ENCODE data around the gene GAGE13. TPM values are rescaled to one million over a fixed set of nuclear protein-coding genes. Genes with fewer than 3 reads are reported as not detected.
"Not testable (repeated sequence)": the region's sequence is repeated elsewhere in the genome, so short reads cannot be mapped to it uniquely, and the experiment has no call there.

The GAGE13 gene, protein sequence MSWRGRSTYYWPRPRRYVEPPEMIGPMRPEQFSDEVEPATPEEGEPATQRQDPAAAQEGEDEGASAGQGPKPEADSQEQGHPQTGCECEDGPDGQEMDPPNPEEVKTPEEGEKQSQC
- not detected for polyA plus RNA-seq (2013, experiment 1 of 2; ENCODE audit: insufficient read length)
- polyA plus RNA-seq (2013, experiment 2 of 2; ENCODE audit: insufficient read length): not detected

DNA sequence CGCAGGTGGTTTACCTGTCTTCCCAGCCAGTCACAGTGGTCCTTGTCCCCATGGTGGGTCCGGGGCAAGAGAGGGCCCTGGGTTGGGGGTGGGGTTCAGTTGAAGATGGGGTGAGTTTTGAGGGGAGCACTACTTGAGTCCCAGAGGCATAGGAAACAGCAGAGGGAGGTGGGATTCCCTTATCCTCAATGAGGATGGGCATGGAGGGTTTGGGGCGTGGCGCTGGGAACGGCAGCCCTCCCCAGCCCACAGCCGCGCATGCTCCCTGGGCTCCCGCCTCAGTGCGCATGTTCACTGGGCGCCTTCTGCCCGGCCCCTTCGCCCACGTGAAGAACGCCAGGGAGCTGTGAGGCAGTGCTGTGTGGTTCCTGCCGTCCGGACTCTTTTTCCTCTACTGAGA, at the start of gene GAGE13:
Gene GAGE13, plus strand, starts transcription at position 301 of the 400 bp plus-strand sequence. CDS start 1,156 bp downstream, outside the sequence.
- not testable (repeated sequence) for DNase-seq

DNA sequence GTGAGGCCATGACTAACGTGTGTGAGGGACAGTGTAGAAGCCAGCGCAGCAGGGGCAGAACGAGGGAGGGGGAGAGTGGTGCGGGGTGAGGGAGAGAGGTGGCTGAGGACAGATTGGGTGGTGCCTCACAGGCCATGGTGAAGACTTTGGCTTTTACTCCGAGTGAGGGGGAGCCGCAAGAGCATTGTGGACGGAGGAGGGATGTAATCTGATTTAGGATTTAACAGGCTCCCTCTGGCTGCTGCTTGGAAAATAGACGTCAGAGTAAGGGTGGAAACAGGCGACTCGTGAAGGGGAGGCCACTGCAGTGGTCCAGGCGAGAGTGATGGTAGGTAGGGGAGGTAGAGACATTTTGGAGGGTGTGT, 48.8 kb upstream of the GAGE13 start:
- DNase-seq: peak; percentile 15

DNA sequence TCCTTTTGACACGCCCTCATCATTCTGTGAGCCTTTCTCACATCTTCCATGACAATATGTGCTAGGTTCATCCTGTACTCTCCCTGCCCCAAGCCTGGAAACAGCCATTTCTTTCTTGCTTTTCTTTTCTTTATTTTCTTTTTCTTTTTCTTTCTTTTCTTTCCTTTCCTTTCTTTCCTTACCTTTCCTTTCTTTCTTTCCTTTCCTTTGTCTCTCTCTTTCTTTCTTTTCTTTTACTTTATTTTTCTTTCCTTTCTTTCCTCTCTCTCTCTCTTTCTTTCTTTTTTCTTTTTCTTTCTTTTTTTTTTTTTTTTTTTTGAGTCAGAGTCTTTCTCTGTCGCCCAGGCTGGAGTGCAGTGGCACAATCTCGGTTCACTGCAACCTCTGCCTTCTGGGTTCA, 47.2 kb upstream of the GAGE13 start:
- no peak for DNase-seq

DNA sequence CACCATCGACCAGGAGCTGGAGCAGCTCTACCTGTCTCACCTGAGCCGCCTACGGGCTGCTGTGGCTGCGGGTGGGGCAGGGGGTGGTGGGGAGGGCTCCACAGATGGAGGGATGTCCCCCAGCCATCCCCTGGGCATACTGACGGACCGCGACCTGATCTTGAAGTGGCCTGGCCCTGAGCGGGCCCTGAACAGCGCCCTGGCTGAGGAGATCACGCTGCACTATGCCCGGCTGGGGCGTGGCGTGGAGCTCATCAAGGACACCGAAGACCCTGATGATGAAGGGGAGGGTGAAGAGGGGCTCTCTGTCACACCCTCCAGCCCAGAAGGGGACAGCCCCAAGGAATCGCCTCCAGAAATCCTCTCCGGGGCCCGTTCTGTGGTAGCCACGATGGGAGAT, 45.2 kb upstream of the GAGE13 start:
- no peak for DNase-seq

DNA sequence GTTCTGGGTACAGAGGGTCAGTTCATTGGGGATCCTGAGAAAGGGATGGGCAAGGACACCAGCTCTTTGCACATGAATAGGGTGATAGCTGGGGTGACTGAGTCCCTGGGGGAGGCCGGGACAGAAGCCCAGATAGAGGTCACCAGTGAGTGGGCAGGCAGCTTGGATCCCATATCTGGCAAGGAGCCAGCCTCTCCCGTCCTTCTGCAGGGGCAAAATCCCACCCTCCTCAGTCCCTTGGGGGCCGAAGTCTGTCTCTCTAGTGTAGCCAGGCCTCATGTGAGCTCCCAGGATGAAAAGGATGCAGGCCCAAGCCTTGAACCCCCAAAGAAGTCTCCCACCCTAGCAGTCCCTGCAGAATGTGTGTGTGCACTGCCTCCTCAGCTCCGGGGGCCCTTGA, 44.8 kb upstream of the GAGE13 start:
- DNase-seq: no peak

DNA sequence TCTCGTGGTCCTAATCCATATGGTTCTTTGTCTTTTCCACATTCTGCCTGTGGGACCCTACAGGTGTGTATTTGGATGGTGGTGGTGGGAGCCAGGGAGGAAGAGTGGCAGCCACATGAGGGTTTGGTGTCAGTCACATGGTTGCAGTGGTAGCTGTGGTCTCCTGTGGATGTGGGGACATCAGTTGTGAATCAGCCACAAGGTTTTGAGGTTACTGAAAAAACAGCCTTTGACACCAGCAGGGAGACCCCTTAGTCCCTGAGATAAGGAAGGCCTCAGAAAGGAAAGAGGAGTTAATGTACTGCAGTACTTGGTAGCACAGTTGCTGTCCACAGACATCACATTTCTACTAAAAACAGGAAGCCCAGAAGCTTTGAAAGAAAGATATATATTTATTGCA, 43.7 kb upstream of the GAGE13 start:
- no peak for DNase-seq

DNA sequence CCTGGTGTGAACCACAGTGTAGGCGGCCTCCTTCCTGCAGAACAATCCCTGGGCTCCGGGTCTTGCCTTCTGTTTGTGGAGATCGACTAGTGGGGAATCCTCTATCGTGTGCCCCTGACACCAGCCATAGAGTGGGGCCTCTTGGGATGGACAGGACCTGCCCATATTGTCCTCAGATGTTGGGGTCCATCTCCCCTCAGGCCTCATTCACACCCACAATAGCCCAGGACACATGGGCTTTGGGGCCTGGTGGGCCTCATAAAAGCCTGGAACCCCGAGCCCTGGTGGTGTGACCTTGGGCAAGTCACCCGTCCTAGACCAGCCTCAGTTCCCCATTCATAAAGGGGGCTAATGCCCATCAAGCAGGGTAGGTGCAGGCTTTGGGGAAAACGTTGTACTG, 41.2 kb upstream of the GAGE13 start:
- DNase-seq: no peak

DNA sequence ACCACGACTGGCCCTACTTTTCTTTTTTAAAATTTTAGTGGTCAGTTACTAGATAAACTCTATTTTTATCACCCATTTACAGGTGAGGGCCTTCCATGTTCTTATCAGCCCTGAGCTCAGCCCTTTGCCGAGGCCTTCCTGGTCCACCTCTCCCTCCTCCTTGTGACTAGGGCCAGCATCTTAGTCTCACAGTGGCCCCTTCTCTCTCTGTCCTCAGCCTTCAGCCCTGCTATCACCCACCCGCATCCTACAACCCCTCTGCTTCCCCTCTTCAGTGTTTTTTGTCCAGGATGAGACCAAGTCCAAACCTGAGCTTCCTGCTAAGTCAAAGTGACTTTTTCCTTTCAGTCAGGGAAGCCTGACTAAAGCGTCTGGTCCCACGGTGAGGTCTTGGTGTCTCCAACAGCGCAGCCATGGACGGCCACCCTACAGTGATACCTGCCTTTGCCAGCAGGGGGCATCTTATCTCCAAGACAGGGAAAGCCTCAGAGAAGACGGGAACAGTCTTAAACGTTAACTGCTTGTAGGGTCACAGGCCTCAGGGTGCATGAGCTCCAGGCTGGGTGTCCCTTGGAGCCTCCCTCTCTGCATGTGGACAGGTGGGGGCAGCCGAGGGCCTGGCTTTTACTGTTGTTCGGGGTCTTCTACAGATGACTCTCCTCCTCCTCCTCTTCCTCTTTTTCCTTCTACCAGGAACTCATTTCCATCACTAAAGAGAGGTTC, 39.6 kb upstream of the GAGE13 start:
- peak; percentile 42 for DNase-seq

DNA sequence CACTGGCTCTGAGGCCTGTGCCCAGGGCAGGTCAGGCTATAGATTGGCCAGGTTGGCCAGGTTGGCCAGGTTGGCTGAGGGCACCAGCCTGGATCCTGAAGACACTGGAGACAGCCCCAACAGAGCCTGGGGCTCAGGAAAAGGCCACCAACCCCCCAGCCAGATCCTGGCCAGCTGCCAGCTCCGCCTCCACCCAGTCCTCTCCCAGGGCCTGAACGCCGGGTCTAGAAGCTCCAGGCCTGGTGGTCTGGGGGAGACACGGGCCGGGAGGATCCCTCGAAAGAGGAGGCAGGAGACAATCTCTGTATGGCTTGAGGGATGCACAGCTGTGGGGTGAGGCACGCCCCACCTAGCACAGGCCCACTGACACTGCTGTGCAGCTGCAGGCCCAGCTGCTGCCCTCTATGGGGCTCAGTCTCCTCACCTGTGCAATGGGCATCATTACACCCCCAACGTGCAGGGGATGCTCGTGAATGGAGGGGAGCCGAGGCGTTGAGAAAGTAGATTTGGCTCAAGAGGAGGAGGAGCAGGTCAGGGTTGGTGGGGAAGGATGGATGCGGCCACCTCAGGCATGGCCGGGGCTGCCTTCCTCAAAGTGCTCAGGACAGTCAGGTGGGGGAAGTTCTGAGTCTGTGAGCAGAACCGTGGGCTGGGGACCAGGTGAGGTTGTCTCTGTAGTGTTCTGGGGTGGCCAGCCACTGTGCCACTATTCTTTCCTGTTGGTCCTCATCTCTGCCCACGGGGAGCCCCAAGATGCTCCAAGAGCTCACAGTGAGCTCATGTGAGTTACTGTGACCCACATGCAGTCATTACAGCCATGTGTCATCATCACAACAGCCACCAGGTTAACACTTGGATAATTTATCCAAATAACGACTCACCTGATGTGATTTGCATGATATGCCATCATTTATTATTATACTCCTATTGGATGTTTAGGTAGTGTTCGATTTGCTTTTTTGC, 38.7 kb upstream of the GAGE13 start:
- DNase-seq: no peak

DNA sequence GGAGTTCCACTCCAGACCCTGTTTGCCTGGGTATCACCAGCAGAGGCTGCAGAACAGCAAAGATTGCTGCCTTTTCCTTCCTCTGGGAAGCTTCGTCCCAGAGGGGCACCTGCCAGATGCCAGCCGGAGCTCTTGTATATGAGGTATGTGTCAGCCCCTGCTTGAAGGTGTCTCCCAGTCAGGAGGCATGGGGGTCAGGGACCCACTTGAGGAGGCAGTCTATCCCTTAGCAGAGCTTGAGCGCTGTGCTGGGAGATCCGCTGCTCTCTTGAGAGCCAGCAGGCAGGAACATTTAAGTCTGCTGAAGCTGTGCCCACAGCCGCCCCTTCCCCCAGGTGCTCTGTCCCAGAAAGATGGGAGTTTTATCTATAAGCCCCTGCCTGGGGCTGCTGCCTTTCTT, 32.1 kb upstream of the GAGE13 start:
- not testable (repeated sequence) for DNase-seq

DNA sequence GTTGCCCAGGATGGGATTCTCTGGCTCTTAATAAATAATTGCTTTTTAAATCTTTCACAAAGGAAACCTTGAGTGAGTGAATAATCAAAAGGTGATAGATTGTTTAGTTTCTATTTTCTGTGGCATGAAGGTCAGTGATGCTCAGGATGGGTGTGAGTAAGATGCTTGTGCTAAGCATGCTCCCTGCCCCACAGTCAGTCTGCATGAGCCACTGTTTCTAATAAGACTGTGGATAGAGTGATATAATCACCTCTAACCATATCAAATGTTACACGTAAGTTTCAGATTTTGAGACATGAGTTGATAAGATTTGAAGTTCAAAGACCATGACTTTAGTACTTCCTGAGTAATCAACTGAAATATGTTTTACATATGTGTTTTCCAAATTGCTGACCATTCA, 30.7 kb upstream of the GAGE13 start:
- no peak for DNase-seq

DNA sequence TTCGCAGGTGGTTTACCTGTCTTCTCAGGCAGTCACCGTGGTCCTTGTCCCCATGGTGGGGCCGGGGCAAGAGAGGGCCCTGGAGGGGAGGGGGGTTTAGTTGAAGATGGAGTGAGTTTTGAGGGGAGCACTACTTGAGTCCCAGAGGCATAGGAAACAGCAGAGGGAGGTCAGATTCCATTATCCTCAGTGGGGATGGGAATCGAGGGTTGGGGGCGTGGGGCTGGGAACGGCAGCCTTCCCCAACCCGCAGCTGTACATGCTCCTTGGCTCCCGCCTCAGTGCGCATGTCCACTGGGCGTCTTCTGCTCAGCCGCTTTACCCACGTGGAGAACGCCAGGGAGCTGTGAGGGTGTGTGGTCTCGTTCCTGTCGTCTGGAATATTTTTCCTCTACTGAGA, 28.0 kb upstream of the GAGE13 start, which contains the start of gene GAGE10:
Gene GAGE10, plus strand, starts transcription at position 301 of the 400 bp plus-strand sequence. CDS start 1,214 bp downstream, outside the sequence.
- no peak for DNase-seq

DNA sequence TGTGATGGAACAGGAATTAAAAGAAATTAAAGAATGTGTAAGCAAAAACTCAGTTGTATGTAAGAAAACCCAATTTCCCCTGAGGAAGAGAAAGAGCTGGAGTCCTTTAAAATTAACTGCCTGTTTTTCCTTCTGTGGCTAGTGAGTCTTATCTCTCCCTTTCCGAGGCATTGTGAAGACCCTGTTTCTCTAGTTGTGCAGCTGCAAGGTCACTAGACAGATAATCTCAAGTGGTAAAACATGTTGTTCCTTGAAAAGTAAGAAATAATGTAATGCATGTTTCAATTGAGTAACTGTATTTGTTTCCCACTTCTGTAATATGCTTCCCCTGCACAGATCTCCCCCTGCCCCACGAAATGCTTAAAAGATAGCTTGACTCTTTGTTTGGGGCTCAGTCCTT, 23.6 kb upstream of the GAGE13 start:
- not testable (repeated sequence) for DNase-seq

DNA sequence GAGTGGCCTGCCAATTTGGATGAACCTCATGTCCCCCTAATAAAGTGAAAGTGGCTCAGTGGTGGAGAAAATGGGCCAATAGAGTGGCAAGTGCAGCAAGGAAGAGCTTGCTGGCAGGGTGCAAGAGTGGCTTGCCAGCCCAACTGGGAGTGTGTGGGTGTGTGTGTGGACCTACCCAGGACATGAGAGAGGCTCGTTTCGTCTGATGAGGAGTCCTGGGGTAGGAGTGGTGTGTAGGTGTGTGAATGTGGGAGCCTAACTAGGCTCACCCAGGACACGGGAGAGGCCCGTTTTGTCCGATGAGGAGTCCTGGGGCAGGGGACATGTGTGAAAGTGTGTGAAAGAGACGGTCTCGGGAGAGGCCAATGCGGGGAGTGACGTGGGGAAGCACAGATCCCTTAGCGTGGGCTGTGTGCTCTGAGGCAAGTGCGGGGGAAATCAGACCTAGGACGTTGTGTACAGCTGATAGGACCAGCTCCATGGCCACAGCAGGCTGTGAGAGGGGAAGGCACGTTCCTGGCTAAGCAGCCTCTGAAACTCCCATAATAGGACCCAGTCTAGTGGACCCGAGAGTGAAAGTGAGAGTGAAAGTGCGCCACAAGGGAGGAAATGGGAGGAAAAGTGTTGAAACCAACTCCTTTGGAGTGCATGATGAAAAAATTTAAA, 22.6 kb upstream of the GAGE13 start:
- DNase-seq: peak; percentile 6

DNA sequence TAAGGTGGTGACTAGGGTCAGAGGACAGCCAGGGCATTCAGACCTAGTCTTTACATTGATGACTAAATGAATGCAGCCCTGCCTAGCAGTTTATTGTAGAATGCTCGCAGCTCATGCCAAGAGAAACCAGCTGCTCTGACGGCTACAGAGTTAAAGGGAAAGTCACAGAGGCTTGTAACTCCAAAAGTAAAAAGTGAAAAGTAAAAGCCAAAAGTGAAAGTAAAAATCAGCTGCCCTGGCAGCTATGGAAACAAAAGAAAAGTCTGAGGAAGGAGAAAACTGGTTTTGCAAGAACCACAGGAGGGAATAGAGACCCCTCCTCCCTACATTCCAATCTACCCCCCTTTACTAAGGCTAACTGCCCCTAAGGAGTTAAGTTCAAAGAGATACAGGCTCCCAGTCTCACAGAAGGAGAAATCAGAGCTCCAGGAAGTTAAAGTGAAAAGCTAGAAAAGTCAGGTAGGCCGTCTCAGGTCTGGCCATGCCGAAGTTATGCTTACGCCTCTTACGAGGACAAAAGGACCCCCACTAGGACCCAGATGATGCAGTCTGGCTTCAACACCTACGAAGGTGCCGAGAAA, 21.9 kb upstream of the GAGE13 start:
- peak; percentile 20 for DNase-seq

DNA sequence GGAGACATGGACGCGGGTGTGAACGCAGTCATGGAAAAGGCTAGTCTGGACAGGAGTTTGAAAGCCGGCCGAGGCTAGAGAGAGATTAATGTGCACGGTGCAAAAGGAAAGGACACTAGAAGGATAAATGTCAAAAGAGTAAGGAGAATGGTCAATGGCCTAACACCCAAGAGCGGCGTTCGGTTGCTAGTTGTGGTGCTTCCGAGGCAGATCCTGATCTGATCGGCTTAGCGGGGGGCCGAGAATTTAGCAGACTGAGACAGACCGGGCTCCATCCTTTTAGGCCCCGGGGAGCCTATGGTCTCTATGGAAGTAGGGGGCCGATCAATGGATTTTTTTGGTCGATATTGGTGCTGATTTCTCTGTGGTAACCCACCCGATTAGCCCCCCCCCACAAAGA, 21.0 kb upstream of the GAGE13 start:
- DNase-seq: no peak

DNA sequence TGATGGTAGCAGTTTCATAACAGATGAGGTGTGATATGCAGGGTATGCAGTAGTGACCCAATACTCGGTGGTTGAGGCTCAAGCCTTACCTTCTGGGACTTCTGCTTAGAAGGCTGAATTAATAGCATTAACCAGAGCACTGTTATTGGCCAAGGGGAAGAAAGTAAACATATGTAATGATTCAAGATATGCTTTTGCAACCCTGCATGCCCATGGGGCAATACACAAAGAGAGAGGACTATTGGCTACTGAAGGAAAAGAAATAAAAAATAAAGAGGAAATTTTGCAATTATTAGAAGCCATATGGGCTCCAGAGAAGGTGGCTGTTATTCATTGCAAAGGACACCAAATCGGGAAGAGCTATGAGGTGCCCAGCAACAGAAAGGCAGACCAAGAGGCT, 19.2 kb upstream of the GAGE13 start:
- DNase-seq: no peak

DNA sequence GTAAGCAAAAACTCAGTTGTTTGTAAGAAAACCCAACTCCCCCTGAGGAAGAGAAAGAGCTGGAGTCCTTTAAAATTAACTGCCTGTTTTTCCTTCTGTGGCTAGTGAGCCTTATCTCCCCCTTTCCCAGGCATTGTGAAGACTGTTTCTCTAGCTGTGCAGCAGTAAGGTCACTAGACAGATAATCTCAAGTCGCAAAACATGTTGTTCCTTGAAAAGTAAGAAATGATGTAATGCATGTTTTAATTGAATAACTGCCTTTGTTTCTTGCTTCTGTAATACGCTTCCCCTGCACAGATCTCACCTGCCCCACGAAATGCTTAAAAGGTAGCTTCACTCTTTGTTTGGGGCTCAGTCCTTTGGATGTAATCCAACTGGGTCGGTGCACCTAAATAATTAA, 15.3 kb upstream of the GAGE13 start:
- no peak for DNase-seq

DNA sequence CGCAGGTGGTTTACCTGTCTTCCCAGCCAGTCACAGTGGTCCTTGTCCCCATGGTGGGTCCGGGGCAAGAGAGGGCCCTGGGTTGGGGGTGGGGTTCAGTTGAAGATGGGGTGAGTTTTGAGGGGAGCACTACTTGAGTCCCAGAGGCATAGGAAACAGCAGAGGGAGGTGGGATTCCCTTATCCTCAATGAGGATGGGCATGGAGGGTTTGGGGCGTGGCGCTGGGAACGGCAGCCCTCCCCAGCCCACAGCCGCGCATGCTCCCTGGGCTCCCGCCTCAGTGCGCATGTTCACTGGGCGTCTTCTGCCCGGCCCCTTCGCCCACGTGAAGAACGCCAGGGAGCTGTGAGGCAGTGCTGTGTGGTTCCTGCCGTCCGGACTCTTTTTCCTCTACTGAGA, 9.6 kb upstream of the GAGE13 start, which contains the start of gene GAGE12J:
Gene GAGE12J, plus strand, starts transcription at position 301 of the 400 bp plus-strand sequence. CDS start 1,157 bp downstream, outside the sequence.
- not testable (repeated sequence) for DNase-seq

DNA sequence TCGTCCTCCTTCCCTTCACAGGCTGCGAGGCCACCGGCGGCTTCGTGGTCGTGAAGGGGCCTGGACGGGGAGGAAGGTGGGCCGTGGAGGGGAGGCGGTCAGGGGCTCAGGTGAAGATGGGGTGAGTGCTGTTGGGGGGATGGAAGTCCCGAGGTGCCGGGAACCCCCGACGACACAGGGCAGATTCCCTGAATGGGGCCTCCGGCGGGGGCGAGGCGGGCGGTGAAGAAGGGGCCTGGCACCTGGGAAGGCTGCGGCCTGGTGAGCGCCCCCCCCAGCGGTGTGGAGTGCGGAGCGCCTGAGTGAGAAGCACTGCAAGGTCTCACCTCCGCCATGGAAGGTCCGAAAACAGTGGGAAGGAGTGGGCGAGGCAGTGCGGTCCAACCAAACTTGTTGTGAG, 9.1 kb upstream of the GAGE13 start:
- DNase-seq: not testable (repeated sequence)

DNA sequence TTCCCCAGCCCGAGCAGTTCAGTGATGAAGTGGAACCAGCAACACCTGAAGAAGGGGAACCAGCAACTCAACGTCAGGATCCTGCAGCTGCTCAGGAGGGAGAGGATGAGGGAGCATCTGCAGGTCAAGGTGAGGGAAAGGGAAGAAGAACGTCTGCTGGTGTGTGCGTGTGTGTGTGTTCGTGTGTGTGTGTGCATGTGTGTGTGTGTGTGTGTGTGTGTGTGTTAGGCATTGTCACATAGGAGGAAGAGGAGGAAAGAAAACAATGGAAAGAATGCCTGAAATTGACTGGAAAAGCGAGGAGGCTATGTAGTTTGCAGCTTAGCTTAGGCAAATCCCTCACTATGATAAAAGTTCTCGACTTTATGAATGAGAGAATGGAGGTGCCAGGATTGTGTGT, 7.6 kb upstream of the GAGE13 start:
- DNase-seq: not testable (repeated sequence)

DNA sequence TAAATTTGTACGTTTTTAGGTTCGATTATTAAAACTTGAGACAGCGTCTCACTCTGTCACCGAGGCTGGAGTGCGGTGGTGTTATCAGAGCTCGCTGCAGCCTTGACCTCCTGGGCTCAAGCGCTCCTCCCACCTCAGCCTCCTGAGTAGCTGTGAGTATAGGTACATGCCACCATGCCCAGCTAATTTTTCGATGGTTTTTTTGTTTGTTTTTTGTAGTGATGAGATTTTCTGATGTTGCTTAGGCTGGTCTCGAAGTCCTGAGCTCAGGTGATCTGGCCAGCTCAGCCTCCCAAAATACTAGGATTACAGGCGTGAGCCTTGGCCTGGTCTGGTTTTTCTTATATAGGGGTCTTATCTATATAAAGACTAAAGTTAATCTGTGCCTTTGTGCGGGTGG, 961 bp upstream of the GAGE13 start:
- not testable (repeated sequence) for DNase-seq

Data from fibroblast of skin of back (primary cell).